Measurements from ENCODE around the gene POMGNT1.

The POMGNT1 gene

DNA sequence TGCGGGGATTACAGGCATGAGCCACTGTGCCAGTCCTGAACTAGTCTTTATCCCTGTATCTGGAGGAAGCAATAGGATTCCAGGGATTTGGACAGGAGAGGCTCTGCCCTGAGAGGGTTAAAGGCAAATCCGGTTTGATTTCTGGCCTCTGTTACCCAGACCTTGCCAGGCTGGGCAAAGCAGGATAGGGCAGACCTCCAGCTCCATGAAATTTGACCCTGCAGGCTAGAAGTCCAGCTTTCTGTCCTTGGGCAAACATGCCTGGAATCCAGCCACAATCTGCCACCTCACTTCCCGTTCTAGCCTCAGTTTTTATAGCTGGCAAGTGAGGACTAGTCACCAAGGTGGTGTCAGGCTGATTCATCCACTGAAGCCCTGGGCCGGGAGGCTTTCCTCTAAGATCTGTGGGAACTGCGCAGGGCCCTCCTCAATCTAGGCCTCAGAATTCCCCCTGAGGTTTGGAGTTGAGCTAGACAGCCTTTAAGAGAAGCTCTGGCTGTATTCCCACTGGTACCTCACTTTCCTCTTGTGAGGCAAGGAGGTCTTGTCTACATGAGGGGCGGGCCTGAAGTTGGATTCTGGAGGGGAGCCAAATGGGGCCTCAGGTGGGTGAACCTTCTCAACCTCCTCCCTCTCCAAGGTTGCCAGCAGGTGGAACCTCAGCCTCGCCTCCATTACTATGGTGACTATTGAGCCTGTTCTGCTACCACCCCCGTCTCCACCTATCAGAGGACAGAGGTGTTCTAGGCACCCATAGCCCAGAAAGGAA is 15.0 kb downstream of the POMGNT1 start:
- DNase-seq (ENCODE audit: low spot score): peak; percentile 88

DNA sequence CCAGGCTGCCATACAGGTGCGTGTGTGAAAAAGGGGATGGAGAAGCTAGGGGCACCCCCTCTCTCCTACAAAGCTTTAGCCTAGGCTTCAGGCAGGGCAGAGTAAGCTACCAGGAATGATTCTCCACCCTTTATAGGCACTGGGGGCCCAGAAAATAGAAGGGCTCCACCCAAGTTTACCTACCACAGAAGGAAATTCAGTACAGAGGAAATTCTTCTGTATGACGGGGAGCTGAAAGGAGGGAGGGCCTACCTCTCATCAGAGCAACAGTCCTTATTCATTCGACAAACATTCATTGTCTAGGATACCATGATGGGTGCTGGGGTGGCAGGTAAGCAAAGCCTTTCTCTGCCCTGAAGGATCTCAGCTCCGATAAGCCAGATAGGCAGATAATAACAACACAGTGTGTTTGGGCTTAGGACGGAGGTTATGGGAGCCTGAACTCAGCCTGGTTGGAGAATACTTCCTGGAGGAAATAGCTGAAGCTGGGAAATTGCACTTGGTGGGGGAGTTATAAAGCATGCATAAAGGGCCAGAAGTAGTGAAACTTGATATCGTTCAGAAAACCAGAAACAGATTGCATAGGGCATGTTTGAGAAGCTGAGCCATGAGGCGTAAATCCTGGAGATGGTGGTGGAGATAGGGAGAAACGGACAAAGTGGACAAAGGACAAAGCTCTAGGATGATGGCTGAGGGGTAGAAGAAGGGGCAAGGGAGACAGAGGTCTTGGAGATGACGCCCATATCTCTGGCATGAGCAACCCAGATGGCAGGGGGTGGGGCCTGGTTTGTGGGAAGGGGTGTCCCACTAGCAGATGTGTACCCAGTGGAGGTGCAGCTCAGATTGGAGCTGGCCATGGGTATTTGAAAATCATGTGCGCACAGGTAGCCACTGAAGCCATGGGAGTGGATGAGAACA is 16.6 kb downstream of the POMGNT1 start:
- peak; percentile 48 for DNase-seq (ENCODE audit: low spot score)

DNA sequence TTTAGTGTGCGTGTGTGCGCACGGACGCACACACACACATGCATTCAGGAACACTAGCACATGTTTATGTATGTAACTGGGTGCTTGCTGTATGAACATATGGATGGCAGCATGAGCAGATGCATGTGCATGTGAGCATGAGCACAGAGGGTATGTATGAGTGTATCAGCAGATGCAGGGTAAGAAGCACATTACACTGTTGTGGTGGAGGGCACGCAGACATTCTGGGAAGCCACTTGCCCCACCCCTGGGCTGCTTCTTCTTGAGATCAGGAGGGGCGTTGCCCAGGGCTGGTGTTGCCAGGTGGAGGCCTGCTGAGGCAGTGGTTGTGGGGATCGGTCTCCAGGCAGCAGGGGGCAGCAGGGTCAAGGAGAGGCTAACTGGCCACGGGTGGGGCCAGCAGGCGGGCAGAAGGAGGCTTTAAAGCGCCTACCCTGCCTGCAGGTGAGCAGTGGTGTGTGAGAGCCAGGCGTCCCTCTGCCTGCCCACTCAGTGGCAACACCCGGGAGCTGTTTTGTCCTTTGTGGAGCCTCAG is 18.1 kb downstream of the POMGNT1 start:
- DNase-seq (ENCODE audit: low spot score): no peak

DNA sequence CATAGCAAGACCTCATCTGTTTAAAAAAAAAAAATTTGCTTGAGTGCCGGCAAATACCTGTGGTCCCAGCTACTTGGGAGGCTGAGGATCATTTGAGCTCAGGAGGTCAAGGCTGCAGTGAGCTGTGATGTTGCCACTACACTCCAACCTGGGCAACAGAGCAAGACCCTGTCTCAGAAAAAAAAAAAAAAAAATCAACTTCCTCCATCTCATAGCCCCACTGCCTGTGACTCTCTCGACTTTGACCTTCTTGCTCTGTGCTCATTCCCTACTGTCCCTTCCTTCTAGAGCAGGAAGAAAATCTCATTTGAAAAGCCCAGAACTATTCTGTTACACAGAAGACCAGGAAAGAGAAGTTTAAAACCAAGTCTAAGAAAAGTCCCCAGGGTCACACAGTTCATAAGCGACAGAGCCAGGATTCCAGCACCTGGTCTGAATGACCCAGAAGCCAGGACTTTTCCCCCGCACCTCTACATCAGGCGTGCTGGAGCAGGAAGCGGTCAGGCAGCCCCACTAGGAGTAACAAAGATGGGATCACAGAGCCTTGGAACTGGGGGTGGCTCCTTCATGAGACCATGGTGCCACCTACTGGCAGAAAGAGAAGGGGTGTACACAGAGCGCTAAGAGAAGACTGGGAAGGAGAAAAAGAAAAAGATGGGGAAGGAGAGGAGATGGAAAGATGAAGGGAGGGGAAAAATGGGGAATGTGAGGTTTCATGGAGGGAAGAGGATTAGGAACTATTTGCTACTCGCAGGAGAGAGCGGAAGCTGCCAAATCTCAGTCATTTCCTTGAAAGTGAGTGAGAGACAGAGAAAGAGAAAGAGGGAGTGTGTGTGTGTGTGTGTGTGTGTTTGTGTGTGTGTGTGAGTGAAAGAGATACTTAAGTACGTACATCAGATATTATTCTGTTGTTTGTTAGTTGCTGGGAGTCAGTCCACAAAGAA is 18.8 kb downstream of the POMGNT1 start:
- DNase-seq (ENCODE audit: low spot score): peak; percentile 92

DNA sequence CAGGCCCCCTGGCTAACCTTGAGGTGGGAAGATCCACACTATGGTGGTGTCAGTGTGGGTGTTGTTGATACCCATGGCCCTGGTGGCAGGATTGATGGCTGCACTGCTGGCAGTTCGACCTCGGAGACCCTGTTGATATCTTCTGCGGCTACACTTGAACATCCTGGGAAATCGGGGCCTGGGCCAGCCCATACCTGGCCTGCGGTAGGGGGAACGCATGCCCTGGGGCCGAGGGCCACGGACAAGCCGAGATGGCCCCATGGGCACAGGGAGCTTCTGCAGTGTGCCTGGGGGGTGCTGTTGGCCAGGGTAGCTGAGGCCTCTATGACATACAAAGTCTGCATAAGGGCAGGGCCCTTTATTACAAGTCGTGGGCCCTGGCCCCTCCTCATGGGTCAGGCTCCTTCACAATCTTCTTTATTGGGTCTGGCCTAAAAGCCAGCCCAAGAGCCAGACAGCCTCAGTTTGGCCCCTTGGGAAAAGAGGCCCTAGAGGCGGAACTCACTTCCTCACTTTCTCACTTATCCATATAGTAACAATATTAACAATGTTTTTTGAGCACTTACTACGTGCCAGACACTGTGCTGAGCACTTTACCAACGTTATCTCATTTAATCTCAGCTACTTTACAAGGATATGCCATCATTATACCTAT is 21.9 kb downstream of the POMGNT1 start, which contains the start of gene P3R3URF:
TSS of gene P3R3URF (minus strand) at position 278 of the 655 bp plus-strand sequence. CDS start at position 261, 17 bp downstream.
- DNase-seq (ENCODE audit: low spot score): no peak

DNA sequence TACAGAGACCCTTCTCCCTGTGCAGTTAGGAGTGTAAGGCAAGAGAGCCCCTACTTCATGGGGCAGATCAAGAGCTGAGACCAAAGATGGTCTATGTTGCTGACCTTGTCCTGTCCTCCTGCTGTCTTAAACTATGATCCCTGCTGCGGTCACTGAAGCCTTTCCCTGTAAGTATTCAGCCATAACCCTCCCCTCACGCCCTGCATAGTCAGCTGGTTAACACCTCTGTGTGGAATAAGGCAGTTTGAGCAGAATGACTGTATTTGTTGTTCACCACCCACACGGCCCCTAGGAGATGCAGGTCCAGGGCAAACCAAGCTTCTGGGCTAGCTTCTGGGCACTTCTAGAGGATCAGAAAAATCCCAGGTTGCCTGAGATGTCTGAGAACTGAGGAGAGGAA is 23.0 kb downstream of the POMGNT1 start:
- no peak for DNase-seq (ENCODE audit: low spot score)

DNA sequence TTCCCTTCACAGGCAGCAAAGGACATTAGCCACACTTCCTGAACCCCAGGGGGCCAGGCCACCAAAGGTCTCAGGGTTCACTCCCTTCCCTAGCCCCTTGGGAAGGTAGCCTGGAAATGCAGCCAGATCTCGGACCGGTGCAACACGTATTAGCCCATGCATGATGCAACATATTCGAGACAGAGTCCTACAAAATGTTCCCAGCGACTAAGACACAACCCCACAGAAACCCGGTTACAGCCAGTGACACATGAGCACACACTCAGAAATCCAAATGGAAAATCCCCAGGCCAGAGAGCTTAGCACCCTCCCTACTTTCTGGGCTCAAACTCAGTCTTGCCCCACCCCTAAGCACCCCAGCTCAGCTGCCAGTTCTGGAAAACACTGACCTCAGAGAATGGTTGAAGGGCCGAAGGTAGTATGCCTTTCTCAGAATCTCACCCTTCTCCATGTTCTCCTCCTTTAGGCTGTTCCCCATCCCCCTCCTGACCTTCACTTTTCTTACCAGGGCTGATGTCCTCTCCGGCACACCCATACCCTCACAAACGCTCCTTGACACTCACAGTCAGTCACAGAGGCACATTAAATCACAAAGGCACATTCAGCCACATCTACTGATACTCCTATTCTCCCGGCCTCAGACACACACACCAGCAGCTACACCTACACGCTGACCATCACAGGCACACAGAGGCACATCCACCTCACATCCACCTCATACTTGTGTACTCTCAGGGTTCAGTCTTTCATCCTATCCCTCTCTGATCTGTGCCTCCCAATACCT is 23.6 kb downstream of the POMGNT1 start, which contains the start of gene TSPAN1:
TSS of gene TSPAN1 (plus strand) at position 640 of the 784 bp plus-strand sequence. CDS start 6,021 bp downstream, outside the sequence.
- DNase-seq (ENCODE audit: low spot score): peak; percentile 65

DNA sequence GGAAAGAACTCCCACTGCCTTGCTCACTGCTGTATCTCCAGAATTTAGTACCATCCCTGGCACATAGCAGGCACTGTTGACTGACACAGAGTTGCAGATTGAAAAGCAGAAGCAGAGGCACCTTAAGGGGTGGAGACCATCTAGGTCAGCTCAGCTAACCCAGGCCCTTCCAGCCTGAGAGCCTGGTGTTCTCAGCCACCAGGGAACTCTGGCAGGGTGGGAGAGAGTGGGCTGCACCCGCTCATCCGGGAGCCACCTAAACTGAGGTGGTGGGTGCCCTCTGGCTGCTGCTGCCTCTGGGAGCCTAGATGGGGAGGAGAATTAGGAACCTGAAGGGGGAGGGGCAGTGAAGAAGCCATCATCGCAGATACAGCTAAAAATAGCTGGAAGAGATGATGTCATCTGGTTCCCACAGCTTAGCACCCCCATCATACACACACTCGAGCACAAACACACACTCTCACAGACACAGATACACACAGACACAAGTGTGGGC is 24.8 kb downstream of the POMGNT1 start:
- peak; percentile 36 for DNase-seq (ENCODE audit: low spot score)

DNA sequence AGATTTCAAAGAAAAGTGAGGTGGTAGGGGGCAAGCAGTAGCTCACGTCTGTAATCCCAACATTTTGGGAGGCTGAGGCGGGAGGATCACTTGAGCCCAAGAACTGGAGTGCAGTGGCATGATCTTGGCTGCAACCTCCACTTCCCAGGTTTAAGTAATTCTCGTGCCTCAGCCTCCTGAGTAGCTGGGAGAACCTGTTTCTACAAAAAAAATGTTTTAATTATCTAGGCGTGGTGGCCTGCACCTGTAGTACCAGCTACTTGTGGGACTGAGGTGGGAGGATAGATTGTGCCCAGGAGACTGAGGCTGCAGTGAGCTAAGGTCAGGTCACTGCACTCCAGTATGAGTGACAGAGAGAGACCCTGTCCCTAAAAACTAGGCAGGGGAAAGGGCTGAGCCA is 25.9 kb downstream of the POMGNT1 start:
- no peak for DNase-seq (ENCODE audit: low spot score)

DNA sequence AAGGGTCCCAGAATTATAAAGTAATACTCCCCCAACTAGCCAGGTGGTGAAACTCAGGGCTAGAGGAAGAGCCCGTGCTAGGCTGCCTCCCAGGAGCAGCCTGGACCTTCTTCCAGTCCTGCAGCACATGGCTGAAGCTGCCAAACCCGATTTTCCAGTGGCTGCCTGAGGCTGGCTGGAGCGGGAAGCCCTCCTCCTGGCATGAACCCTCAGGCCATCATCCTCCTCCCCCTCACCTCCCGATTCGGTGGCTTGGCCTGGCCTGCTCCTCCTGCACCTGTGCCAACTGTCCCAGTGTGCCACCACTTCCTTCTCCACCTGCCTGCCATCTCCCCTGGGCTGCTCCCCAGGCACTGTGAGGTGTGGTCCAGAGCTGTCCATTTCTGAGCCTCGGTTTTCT is 26.4 kb downstream of the POMGNT1 start:
- no peak for DNase-seq (ENCODE audit: low spot score)

DNA sequence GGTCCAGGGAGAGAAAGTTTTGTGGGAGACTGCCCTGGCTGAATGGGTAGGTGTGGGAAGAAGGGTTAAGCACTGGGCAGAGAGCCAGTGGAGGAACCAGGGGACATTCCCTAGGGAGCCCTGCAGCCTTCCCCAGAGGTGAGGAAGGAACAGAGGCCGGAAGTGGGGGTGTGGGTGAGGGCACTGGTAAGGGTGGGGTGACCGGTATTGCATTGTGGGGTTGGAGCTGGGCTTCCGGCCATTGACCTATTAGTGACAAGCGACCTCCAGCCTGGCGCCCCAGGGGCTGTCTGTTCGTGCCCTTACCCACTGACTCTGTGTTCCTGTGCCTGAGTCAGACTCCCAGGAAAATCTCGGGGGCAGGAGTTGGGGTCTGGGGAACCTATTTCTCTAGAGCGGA is 26.9 kb downstream of the POMGNT1 start:
- DNase-seq (ENCODE audit: low spot score): no peak

DNA sequence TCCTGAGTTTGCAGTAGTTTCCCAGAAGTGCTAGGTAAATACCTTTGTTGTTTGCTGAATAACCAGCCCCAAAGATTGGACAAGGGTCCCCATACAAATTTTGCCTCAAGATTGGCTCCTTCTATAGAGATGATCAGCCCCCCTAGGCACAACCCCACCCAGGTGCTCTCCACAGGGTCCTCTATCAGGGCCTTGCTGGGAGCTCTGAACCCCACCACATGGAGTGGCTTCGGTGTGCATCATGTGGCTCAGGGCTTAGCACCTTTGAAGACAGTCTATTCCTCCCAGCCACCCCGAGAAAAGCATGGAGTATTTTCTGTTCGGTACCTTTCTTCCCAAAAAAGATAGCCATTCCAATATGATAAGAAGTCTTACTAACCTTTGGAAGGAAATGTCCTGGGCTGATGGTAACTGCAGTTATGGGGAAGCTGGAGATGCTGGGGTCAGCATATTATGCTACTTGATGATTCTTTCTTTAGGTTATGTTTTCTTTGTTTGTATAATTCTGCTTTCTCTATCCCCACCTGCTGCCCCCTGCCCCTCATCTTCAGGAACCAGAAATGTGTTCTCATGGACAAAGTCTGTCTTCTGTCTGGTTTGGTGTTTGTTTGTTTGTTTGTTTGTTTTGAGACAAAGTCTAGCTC is 28.3 kb downstream of the POMGNT1 start:
- DNase-seq (ENCODE audit: low spot score): no peak

DNA sequence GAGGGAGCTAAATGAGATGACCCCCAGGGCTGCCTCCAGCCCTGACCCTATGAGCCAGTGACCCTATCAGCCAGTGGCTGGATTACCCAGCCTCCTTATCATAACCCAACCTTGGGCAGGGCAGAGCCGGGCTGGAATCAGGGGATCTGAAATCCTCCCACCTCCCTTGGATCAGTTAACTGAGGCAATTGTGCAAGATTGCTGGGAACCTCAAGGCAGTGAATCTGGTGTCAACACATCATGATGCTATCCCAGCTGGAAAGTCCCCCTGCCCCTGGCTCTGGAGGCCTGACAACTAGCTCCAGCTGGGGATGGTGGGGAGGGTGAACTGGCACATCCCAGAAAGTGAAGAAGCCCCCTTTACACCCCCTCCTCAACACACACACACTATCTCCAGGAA is 29.8 kb downstream of the POMGNT1 start:
- no peak for DNase-seq (ENCODE audit: low spot score)

DNA sequence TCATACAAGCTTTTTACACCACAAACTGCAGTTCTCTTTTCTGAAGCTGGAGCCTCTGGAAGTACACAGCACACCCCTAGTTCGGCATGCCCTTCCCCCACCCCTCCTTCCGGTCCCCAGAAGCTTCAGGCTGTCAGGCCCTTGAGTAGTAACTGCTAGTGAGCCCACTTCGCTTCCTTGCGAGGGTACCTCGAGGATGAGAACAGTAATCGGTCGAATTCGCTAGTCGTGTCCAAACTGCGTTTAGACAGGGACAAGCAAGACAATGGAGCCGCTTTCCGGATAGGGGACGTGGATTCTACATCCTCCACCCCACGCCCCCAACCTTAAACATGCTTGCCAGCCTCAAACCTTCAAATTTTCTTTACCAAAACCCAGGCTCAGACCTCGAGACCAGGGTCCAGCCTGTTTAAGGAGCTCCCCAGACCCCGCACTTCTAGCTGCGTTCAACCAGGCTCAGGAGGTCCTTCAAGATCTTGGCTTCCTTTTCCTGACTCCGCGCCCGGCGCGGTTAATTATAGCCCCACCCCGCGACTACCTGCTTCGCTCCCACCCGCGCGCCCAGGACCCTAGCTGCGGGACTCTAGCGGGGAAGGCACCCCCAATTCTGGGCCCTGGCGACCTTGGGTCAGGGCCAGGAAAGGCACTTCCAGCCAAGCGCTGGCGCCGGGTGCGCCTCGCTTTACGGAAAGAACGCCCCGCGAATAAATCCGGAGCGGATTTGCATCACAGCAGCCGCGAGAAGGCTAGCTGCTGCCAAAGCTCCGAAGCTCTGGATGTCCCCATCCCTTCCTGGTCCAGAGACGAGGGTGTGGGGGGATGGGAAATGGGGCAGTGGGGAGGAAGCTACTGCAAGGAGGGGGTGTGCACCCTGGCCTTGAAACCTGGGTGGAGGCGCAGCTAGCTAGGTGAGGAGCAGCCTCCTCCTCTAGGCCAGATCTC is 31.4 kb downstream of the POMGNT1 start:
- peak; percentile 52 for DNase-seq (ENCODE audit: low spot score)

DNA sequence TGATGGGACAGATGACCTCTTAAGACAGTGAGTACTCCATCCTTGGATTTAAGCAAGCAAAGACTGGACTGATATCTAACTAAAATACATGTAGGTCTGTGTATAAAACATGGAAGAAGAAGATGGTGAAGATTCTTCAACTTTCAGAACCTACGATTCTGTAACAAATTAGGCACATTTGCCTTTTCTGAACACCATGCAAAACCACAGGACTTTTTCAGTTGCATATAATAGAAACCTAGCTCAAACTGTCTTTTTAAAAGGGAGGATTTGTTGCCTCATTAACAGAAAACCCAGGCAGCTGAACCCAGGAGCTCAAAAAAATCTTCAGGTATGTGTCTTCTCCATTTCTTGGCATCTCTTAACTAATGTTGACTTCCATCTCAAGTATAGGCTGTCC is 38.0 kb downstream of the POMGNT1 start:
- DNase-seq (ENCODE audit: low spot score): no peak

DNA sequence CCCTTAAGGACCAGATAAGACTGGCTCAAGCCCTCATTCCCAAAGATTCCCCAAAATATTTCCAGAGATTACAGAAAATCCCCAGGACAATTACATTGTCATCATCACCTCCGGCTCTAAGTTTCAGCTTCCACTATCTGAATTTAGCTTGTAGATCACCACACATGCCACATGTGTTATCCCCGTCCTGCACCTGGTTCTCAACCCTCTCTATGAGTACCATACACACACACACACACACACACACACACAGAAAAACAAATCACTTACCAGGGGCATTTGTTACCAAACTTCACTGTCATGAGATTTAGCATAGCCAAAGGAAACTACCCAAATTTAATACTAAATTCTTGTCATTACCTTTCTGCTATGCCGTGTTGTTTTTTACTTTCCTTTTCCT is 38.7 kb downstream of the POMGNT1 start:
- no peak for DNase-seq (ENCODE audit: low spot score)

DNA sequence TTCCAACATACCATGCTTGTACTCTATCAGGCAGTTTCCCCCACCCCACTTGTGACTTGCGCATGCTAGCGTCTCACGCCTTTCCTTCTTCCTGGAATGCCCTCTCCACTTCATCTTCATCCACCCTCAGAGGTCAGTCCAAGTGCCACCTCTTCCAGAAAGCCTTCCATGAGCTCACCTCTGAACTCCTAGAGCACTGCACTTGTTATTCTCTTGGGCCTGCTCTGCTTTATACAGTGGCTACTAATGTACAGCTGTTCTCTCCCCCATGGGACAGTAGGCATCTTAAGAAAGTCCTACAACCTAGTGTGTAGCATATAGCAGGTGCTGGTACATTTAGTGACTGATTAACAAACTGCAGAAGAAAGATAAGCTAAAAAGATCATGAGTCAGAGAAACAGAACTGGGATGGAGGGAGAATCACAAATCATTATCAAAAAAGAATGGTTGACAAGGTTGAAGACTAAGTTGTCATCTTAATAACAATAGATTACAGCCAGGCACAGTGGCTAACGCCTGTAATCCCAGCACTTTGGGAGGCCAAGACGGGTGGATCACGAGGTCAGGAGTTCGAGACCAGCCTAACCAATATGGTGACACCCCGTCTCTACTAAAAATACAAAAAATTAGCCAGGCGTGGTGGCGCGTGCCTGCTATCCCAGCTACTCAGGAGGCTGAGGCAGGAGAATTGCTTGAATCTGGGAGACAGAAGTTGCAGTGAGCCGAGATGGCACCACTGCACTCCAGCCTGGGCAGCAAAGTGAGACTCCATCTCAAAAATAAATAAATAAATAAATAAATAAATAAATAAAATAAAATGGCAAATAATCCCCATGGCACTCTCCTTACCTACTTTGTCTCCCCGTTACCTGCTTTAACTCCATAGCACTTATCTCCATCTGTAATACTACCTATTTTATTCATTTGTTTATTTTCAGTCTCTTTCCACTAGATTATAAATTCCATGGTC is 39.6 kb downstream of the POMGNT1 start:
- DNase-seq (ENCODE audit: low spot score): no peak
